Osteoblast (primary cell): ENCODE measurements around the gene SKA2. TPM values are rescaled to one million over a fixed set of nuclear protein-coding genes. Genes with fewer than 3 reads are reported as not detected.

Experiments used
- DNase-seq: peaks from one replicate; pipeline ENCODE4 v3.0.0; 2011; ENCODE audit warnings: low spot score, mixed read lengths; ENCODE audit not compliant: insufficient read length; ENCODE audit errors: missing footprints
- H2AFZ ChIP-seq: 2 replicates; pipeline ENCODE4 v1.6.0; 2011; ENCODE audit warnings: mild to moderate bottlenecking, low read length
- H3K27ac ChIP-seq: 2 replicates; pipeline ENCODE4 v1.5.1; 2011; ENCODE audit warnings: mild to moderate bottlenecking, low read depth, low read length, moderate library complexity
- H3K27me3 ChIP-seq: 2 replicates; pipeline ENCODE4 v1.6.0; 2012; ENCODE audit warnings: mild to moderate bottlenecking, control low read depth, inconsistent platforms, low read length, moderate library complexity; ENCODE audit not compliant: insufficient read depth
- H3K36me3 ChIP-seq: 2 replicates; pipeline ENCODE4 v1.5.1; 2011; ENCODE audit warnings: mild to moderate bottlenecking, low read length, control low read depth, moderate library complexity; ENCODE audit not compliant: insufficient read depth
- H3K4me1 ChIP-seq: 2 replicates; pipeline ENCODE4 v1.5.1; 2011; ENCODE audit warnings: mild to moderate bottlenecking, low read length, control low read depth, moderate library complexity; ENCODE audit not compliant: insufficient read depth
- H3K4me2 ChIP-seq: 2 replicates; pipeline ENCODE4 v1.6.0; 2011; ENCODE audit warnings: mild to moderate bottlenecking, low read length; ENCODE audit not compliant: insufficient read depth
- H3K4me3 ChIP-seq: fragments of 200-600 bp; sonication (generic); 3 replicates; pipeline ENCODE4 v1.5.1; 2012; ENCODE audit warnings: mild to moderate bottlenecking, low read length, inconsistent platforms; ENCODE audit not compliant: insufficient read depth
- H3K79me2 ChIP-seq: 2 replicates; pipeline ENCODE4 v1.6.0; 2012; ENCODE audit warnings: mild to moderate bottlenecking, low read length, control low read depth, inconsistent platforms; ENCODE audit not compliant: insufficient read depth
- H3K9me3 ChIP-seq: 2 replicates; pipeline ENCODE4 v1.5.1; 2011; ENCODE audit warnings: low read depth, low read length, control low read depth
- H4K20me1 ChIP-seq: 2 replicates; pipeline ENCODE4 v1.6.0; 2012; ENCODE audit warnings: mild to moderate bottlenecking, low read length, control low read depth; ENCODE audit not compliant: insufficient read depth
- CTCF ChIP-seq: IDR thresholded peaks from 2 replicates; pipeline ENCODE4 v1.5.1; 2011; ENCODE audit warnings: mild to moderate bottlenecking, low read depth, low read length, moderate library complexity; ENCODE audit errors: extremely low read depth
- total RNA-seq: library from RNA; depleted of rRNA; stranded (reverse); fragments of >200 nt; gene quantifications from 2 replicates; pipeline ENCODE4 v1.2.3, GENCODE V29; 2012

Gene SKA2
- total RNA-seq, 1 donor, result 32.6 TPM

GRCh38 chr17:59190806-59191205 lies 35.8 kb upstream of the SKA2 start:
- no peaks in the 10 kb centered on the region for H3K79me2 ChIP-seq
- H3K27me3 ChIP-seq, result no peaks in the 10 kb centered on the region
- H2AFZ ChIP-seq, result peak overlapping the region; percentile 14
- no peaks in the 10 kb centered on the region for H4K20me1 ChIP-seq
- peaks cover 21% of the 10 kb centered on the region for H3K36me3 ChIP-seq
- no peak for DNase-seq
- H3K9me3 ChIP-seq, result no peaks in the 10 kb centered on the region
- TF ChIP-seq CTCF, result no peak
- H3K4me2 ChIP-seq, result no peak overlapping the region
- H3K4me3 ChIP-seq, result no peak overlapping the region
- H3K27ac ChIP-seq, result no peak overlapping the region
- no peaks in the 10 kb centered on the region for H3K4me1 ChIP-seq

- DNase-seq, result no peak
- Histone ChIP-seq H3K27ac (no peak overlapping the region), H4K20me1 (no peaks in the 10 kb centered on the region), H2AFZ (peak overlapping the region; percentile 89), H3K9me3 (no peaks in the 10 kb centered on the region), H3K4me1 (no peaks in the 10 kb centered on the region), H3K36me3 (peaks cover 18% of the 10 kb centered on the region), H3K4me3 (no peak overlapping the region), H3K27me3 (no peaks in the 10 kb centered on the region), H3K79me2 (no peaks in the 10 kb centered on the region), H3K4me2 (no peak overlapping the region)
- TF ChIP-seq CTCF, result no peak
Measured at GRCh38 chr17:59186850-59187249, 31.9 kb upstream of the SKA2 start.

GRCh38 chr17:59185997-59186396 lies 31.0 kb upstream of the SKA2 start:
- Histone ChIP-seq H3K4me3 (no peak overlapping the region), H3K79me2 (no peaks in the 10 kb centered on the region), H3K36me3 (peaks cover 12% of the 10 kb centered on the region), H3K9me3 (no peaks in the 10 kb centered on the region), H3K4me2 (no peak overlapping the region), H3K27me3 (no peaks in the 10 kb centered on the region), H3K27ac (no peak overlapping the region), H4K20me1 (no peaks in the 10 kb centered on the region), H2AFZ (no peak overlapping the region), H3K4me1 (no peaks in the 10 kb centered on the region)
- TF ChIP-seq CTCF, result no peak
- DNase-seq, result no peak

DNA sequence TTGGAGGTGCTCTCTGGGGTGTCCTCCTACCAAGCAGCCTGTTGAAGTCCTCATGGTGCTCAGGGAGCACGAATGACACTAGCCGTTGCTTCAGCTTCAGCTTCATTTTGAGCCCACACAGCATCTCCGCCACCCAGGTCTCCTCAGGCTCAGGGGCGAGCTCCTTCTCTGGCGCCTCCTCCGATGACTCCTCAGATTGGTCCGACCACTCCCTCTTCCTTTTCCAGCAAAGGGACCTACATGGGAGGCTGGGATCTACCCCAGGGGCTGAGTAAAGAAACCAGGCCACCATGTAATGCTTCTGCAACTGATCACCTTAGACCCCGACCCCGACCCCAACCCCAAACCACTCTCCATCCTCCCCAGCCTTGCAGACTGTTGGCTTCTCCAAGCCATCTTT lies 26.5 kb upstream of the SKA2 start:
- TF ChIP-seq CTCF, result no peak
- Histone ChIP-seq H3K27me3 (no peaks in the 10 kb centered on the region), H3K4me1 (no peaks in the 10 kb centered on the region), H4K20me1 (no peaks in the 10 kb centered on the region), H3K4me2 (no peak overlapping the region), H2AFZ (no peak overlapping the region), H3K4me3 (no peak overlapping the region), H3K9me3 (no peaks in the 10 kb centered on the region), H3K27ac (no peak overlapping the region), H3K36me3 (peaks cover 6% of the 10 kb centered on the region), H3K79me2 (peaks cover 15% of the 10 kb centered on the region)
- DNase-seq, result no peak
